Measurements from ENCODE around the gene SPAG16. TPM values are rescaled to one million over a fixed set of nuclear protein-coding genes. Genes with fewer than 3 reads are reported as not detected.
A peak's percentile ranks its signal among the peaks of the same experiment; 100 is the strongest.

Gene SPAG16
- total and polyA plus RNA-seq, 11 donors = 9.8 to 26.1 (median 15.2) TPM

DNA sequence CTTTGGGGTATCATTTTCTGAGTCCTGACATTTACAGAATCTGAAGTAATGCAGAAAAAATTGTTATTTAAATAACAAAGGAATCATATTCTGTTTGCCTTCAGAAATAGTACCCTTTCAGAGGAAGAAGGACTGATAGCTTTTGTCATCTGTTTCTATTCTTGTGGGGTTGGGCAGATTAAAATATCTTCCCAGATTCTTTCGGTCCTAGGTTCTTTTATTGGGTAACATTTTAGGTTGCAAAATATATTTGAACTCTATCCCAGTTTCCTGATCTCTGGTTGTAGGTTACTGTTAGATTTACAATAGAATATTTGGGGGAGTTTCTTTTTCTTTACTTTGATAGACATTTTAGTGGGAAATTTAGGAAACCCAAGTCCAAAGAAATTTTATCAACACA is 550.5 kb downstream of the SPAG16 start:
- Histone ChIP-seq H3K27ac (no peak overlapping the region), H3K4me1 (no peaks in the 10 kb centered on the region), H3K9me3 (peaks cover 0 to 5% (median 0%) of the 10 kb centered on the region in 12 donors), H3K27me3 (no peaks in the 10 kb centered on the region), H3K36me3 (no peaks in the 10 kb centered on the region), H3K4me3 (no peak overlapping the region)
- intact Hi-C loops (cut with DNase I) = no loop called here
- ATAC-seq (no peak), DNase-seq (no peak)
- TF ChIP-seq POLR2A (IDR thresholded peaks at IDR 0.05) (no peak), CTCF (IDR thresholded peaks at IDR 0.05) (no peak)
- WGBS, 4 donors = 54 to 70% (median 65%) methylated on average over 1 of the region's 1 CpG

GRCh38 chr2:213846856-213847255 is 562.6 kb downstream of the SPAG16 start:
- no peaks in the 10 kb centered on the region for H3K27me3 ChIP-seq
- ATAC-seq = peak in 1 of 4 donors; percentile 18
- no peaks in the 10 kb centered on the region for H3K9me3 ChIP-seq
- no peaks in the 10 kb centered on the region for H3K4me1 ChIP-seq
- WGBS, 4 donors = 12 to 58% (median 20%) methylated on average over 1 of the region's 1 CpG
- H3K36me3 ChIP-seq = no peaks in the 10 kb centered on the region
- intact Hi-C loops (cut with DNase I) = no loop called here
- H3K4me3 ChIP-seq = no peak overlapping the region
- DNase-seq = no peak
- TF ChIP-seq CTCF (IDR thresholded peaks at IDR 0.05) (no peak), POLR2A (IDR thresholded peaks at IDR 0.05) (no peak)
- H3K27ac ChIP-seq = no peak overlapping the region

- Histone ChIP-seq H3K4me1 (no peaks in the 10 kb centered on the region), H3K27me3 (no peaks in the 10 kb centered on the region), H3K36me3 (no peaks in the 10 kb centered on the region), H3K27ac (no peak overlapping the region), H3K4me3 (no peak overlapping the region), H3K9me3 (no peaks in the 10 kb centered on the region)
- WGBS, 4 donors = 87 to 93% (median 87%) methylated on average over 3 of the region's 3 CpGs
- intact Hi-C loops (cut with DNase I) = no loop called here
- no peak for ATAC-seq
- TF ChIP-seq CTCF (IDR thresholded peaks at IDR 0.05) (no peak), POLR2A (IDR thresholded peaks at IDR 0.05) (no peak)
- DNase-seq = no peak
Observed at GRCh38 chr2:213847316-213847715, 563.1 kb downstream of the SPAG16 start.

- TF ChIP-seq CTCF (IDR thresholded peaks at IDR 0.05) = no peak
- TF ChIP-seq POLR2A (IDR thresholded peaks at IDR 0.05) = no peak
- Histone ChIP-seq H3K27ac (no peak overlapping the region), H3K9me3 (no peaks in the 10 kb centered on the region), H3K4me1 (no peaks in the 10 kb centered on the region), H3K27me3 (no peaks in the 10 kb centered on the region), H3K4me3 (no peak overlapping the region), H3K36me3 (no peaks in the 10 kb centered on the region)
- DNase-seq = no peak
- intact Hi-C loops (cut with DNase I) = no loop called here
- no peak for ATAC-seq
- 61 to 76% (median 62%) methylated on average over 4 of the region's 4 CpGs for WGBS, 4 donors
Observed at GRCh38 chr2:213848631-213849030, 564.4 kb downstream of the SPAG16 start.

Measured in heart left ventricle (tissue), 16 donors.